SU-DHL-6 (cell line): Measurements from ENCODE around the gene HAVCR1.

Experiments used
- H2AFZ ChIP-seq: fragments of 200-600 bp; sonication (generic); 2 replicates; pipeline ENCODE4 v1.6.1; 2014; ENCODE audit warnings: low read depth, mild to moderate bottlenecking, moderate library complexity, mixed read lengths, antibody characterized with exemption, low read length; ENCODE audit not compliant: severe bottlenecking
- H3F3A ChIP-seq: fragments of 200-600 bp; shearing (Covaris generic); 2 replicates; pipeline ENCODE4 v1.6.0; 2016; ENCODE audit warnings: antibody characterized with exemption, mild to moderate bottlenecking; ENCODE audit not compliant: insufficient read depth
- H3K27ac ChIP-seq: fragments of 200-600 bp; sonication (generic); 2 replicates; pipeline ENCODE4 v1.5.1; 2016; ENCODE audit warnings: low read depth, mild to moderate bottlenecking, low read length, moderate library complexity, mixed read lengths
- H3K27me3 ChIP-seq: fragments of 200-600 bp; sonication (generic), shearing (Covaris generic); 2 replicates; pipeline ENCODE4 v1.6.0; 2014; ENCODE audit warnings: mild to moderate bottlenecking, low read length
- H3K36me3 ChIP-seq: fragments of 200-600 bp; sonication (generic); 2 replicates; pipeline ENCODE4 v1.6.1; 2014; ENCODE audit warnings: mild to moderate bottlenecking, low read length, mixed read lengths
- H3K4me2 ChIP-seq: fragments of 300-600, 200-600 bp; shearing (Covaris generic), sonication (generic); 2 replicates; pipeline ENCODE4 v1.6.0; 2014; ENCODE audit warnings: low read length, low read depth, mild to moderate bottlenecking; ENCODE audit not compliant: poor library complexity, severe bottlenecking
- H3K4me3 ChIP-seq: fragments of 200-600 bp; sonication (generic); 2 replicates; pipeline ENCODE4 v1.5.1; 2014; ENCODE audit warnings: antibody characterized with exemption, low read length, mild to moderate bottlenecking, mixed read lengths; ENCODE audit not compliant: insufficient read depth, poor library complexity, severe bottlenecking
- H3K79me2 ChIP-seq: fragments of 200-600 bp; sonication (generic); 2 replicates; pipeline ENCODE4 v1.6.1; 2014; ENCODE audit warnings: mild to moderate bottlenecking, low read length, moderate library complexity; ENCODE audit not compliant: insufficient read depth
- H3K9ac ChIP-seq: fragments of 200-600 bp; sonication (generic); 2 replicates; pipeline ENCODE4 v1.7.0; 2014; ENCODE audit warnings: mild to moderate bottlenecking, low read length
- H3K9me2 ChIP-seq: fragments of 200-600 bp; sonication (generic); replicated peaks from 2 replicates; pipeline ENCODE4 v1.6.1; 2014; ENCODE audit warnings: low read length; ENCODE audit not compliant: insufficient read depth
- H3K9me3 ChIP-seq: fragments of 200-600 bp; sonication (generic); 2 replicates; pipeline ENCODE4 v1.6.1; 2014; ENCODE audit warnings: low read length, mixed read lengths; ENCODE audit not compliant: insufficient read depth
- H4K20me1 ChIP-seq: fragments of 200-600 bp; sonication (generic); 2 replicates; pipeline ENCODE4 v1.6.1; 2014; ENCODE audit warnings: low read depth, mild to moderate bottlenecking, antibody characterized with exemption, low read length, moderate library complexity, mixed read lengths
- CTCF ChIP-seq: fragments of 200-600 bp; sonication (generic); IDR thresholded peaks from one replicate; pipeline ENCODE4 v1.5.1; 2017; ENCODE audit warnings: antibody characterized with exemption, mild to moderate bottlenecking, low read length, moderate library complexity; ENCODE audit not compliant: insufficient read depth, poor library complexity, severe bottlenecking
- EZH2phosphoT487 ChIP-seq: fragments of 200-600 bp; sonication (generic), shearing (Covaris generic); conservative IDR thresholded peaks from 2 replicates; pipeline ENCODE4 v1.6.1; 2018; ENCODE audit warnings: mild to moderate bottlenecking, antibody characterized with exemption, low read length, moderate library complexity, mixed read lengths

Gene HAVCR1

GRCh38 chr5:157069949-157070348 is 11.0 kb upstream of the HAVCR1 start:
- Histone ChIP-seq H2AFZ (no peak overlapping the region), H3K27ac (no peak overlapping the region), H3K27me3 (no peaks in the 10 kb centered on the region), H3K4me2 (no peak overlapping the region), H3K36me3 (no peaks in the 10 kb centered on the region), H3K9me3 (no peaks in the 10 kb centered on the region), H3K4me3 (no peak overlapping the region), H3K9me2 (no peaks in the 10 kb centered on the region), H3F3A (no peaks in the 10 kb centered on the region), H3K9ac (no peak overlapping the region), H4K20me1 (no peaks in the 10 kb centered on the region), H3K79me2 (no peaks in the 10 kb centered on the region)
- TF ChIP-seq EZH2phosphoT487 (no peak), CTCF (no peak)

GRCh38 chr5:157068785-157069184 is 9.9 kb upstream of the HAVCR1 start:
- TF ChIP-seq EZH2phosphoT487 (no peak), CTCF (no peak)
- H3K27me3 ChIP-seq, result no peaks in the 10 kb centered on the region

GRCh38 chr5:157068339-157068738 is 9.4 kb upstream of the HAVCR1 start:
- H4K20me1 ChIP-seq, result no peaks in the 10 kb centered on the region
- no peaks in the 10 kb centered on the region for H3K9me3 ChIP-seq
- no peak overlapping the region for H2AFZ ChIP-seq
- H3K4me3 ChIP-seq, result no peak overlapping the region
- H3K36me3 ChIP-seq, result no peaks in the 10 kb centered on the region
- no peaks in the 10 kb centered on the region for H3K79me2 ChIP-seq
- H3K9me2 ChIP-seq, result no peaks in the 10 kb centered on the region
- no peak overlapping the region for H3K9ac ChIP-seq
- H3K27ac ChIP-seq, result no peak overlapping the region
- no peaks in the 10 kb centered on the region for H3K27me3 ChIP-seq
- H3K4me2 ChIP-seq, result no peak overlapping the region
- TF ChIP-seq CTCF (no peak), EZH2phosphoT487 (no peak)
- H3F3A ChIP-seq, result no peaks in the 10 kb centered on the region

More at GRCh38 chr5:157068785-157069184, 9.9 kb upstream of the HAVCR1 start:
- Histone ChIP-seq H3K36me3 (no peaks in the 10 kb centered on the region), H3K9ac (no peak overlapping the region), H3K4me3 (no peak overlapping the region), H4K20me1 (no peaks in the 10 kb centered on the region), H3K79me2 (no peaks in the 10 kb centered on the region), H3K9me3 (no peaks in the 10 kb centered on the region), H2AFZ (no peak overlapping the region), H3K4me2 (no peak overlapping the region), H3K27ac (no peak overlapping the region), H3K9me2 (no peaks in the 10 kb centered on the region), H3F3A (no peaks in the 10 kb centered on the region)

GRCh38 chr5:157067005-157067404 is 8.1 kb upstream of the HAVCR1 start:
- H4K20me1 ChIP-seq, result no peaks in the 10 kb centered on the region

More at GRCh38 chr5:157067005-157067404, 8.1 kb upstream of the HAVCR1 start:
- no peaks in the 10 kb centered on the region for H3K36me3 ChIP-seq
- no peaks in the 10 kb centered on the region for H3K79me2 ChIP-seq
- no peak overlapping the region for H3K27ac ChIP-seq
- no peaks in the 10 kb centered on the region for H3F3A ChIP-seq
- no peak for TF ChIP-seq CTCF
- TF ChIP-seq EZH2phosphoT487, result no peak
- no peaks in the 10 kb centered on the region for H3K27me3 ChIP-seq
- no peak overlapping the region for H3K9ac ChIP-seq
- no peaks in the 10 kb centered on the region for H3K9me3 ChIP-seq
- H3K4me3 ChIP-seq, result no peak overlapping the region
- H3K4me2 ChIP-seq, result no peak overlapping the region
- no peaks in the 10 kb centered on the region for H3K9me2 ChIP-seq
- H2AFZ ChIP-seq, result no peak overlapping the region
